Measurements from ENCODE around the gene HAAO. TPM values are rescaled to one million over a fixed set of nuclear protein-coding genes. Genes with fewer than 3 reads are reported as not detected.

The HAAO gene
- total and polyA plus RNA-seq, 3 experiments from 2014 or later, result 0.27 to 0.35 TPM; not detected in 1

DNA sequence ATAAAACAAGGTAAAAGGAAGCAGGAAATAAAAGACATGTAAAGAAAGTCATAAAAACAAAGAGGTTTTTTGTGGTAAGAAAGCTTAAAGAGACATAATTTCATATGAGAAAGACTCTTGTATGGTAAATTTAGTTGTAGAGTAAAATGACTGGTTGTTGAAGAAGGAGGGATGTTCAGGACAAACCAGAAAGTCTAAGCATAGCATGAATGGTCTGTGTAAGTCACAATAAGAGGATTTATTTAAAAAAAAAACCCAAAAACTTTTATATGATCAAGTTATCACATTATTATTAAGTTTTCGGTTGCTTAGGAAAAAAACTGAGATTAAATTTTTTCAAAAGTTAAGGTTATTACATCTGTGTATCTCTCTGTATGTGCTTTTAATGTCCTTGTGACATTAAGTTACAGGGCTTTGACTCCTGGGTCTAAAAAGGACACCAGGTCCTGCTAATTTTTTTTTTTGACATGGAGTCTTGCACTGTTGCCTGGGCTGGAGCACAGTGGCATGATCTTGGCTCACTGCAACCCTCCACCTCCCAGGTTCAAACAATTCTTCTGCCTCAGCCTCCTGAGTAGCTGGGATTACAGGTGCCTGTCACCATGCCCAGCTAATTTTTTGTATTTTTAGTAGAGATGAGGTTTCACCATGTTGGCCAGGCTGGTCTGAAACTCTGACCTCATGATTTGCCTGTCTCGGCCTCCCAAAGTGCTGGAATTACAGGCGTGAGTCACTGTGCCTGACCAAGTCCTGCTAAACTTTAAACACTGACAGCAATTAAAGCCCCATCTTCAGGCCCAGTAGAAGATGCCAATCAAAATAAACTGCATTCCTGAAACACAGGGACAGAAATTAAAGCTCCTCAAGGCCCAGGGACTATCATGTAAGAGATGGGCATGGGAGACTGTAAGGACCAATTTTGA lies 14.2 kb downstream of the HAAO start:
- H3K9me3 ChIP-seq (ENCODE audit: low read length), result peaks cover 3% of the 10 kb centered on the region
- POLR2A ChIA-PET, result no interaction called here
- Mint-ChIP-seq H3K27ac (no peak overlapping the region), H3K27me3 (peaks cover 0 to 1% of the 10 kb centered on the region in 2 donors), H3K36me3 (no peaks in the 10 kb centered on the region), H3K4me3 (no peak overlapping the region), H3K4me1 (peaks cover 6 to 11% (median 10%) of the 10 kb centered on the region in 3 donors), H3K9me3 (peaks cover 0 to 3% (median 0%) of the 10 kb centered on the region in 5 donors)
- CTCF ChIA-PET, result no interaction called here
- H3K36me3 ChIP-seq (ENCODE audit: insufficient read depth, low read length), result no peaks in the 10 kb centered on the region
- peaks cover 11% of the 10 kb centered on the region for H3K4me1 ChIP-seq (ENCODE audit: insufficient read depth, low read length)
- no peak overlapping the region for H3K4me3 ChIP-seq (ENCODE audit: low read length)
- no peak overlapping the region for H3K27ac ChIP-seq (ENCODE audit: low read depth, low read length)
- DNase-seq, result no peak
- no peaks in the 10 kb centered on the region for H3K27me3 ChIP-seq (ENCODE audit: insufficient read depth, low read length, poor library complexity, severe bottlenecking)

- Mint-ChIP-seq H3K4me3 (no peak overlapping the region), H3K36me3 (no peaks in the 10 kb centered on the region), H3K9me3 (no peaks in the 10 kb centered on the region), H3K4me1 (peaks cover 6 to 11% (median 10%) of the 10 kb centered on the region in 3 donors), H3K27me3 (peaks cover 0 to 1% of the 10 kb centered on the region in 2 donors), H3K27ac (no peak overlapping the region)
- H3K27ac ChIP-seq (ENCODE audit: low read depth, low read length), result no peak overlapping the region
- H3K4me1 ChIP-seq (ENCODE audit: insufficient read depth, low read length), result peaks cover 11% of the 10 kb centered on the region
- CTCF ChIA-PET, result interaction anchor here (1.1 kb wide), 1 partner anchor 21 kb away, joined by 3 read pairs; no protein-coding TSS in a partner anchor
- H3K36me3 ChIP-seq (ENCODE audit: insufficient read depth, low read length), result no peaks in the 10 kb centered on the region
- no peaks in the 10 kb centered on the region for H3K27me3 ChIP-seq (ENCODE audit: insufficient read depth, low read length, poor library complexity, severe bottlenecking)
- H3K9me3 ChIP-seq (ENCODE audit: low read length), result peaks cover 3% of the 10 kb centered on the region
- POLR2A ChIA-PET, result no interaction called here
- no peak for DNase-seq
- H3K4me3 ChIP-seq (ENCODE audit: low read length), result no peak overlapping the region
Measured at GRCh38 chr2:42775810-42776209, 16.6 kb downstream of the HAAO start.

- Mint-ChIP-seq H3K9me3 (no peaks in the 10 kb centered on the region), H3K27me3 (peaks cover 0 to 1% of the 10 kb centered on the region in 2 donors), H3K4me1 (peaks cover 6 to 11% (median 10%) of the 10 kb centered on the region in 3 donors), H3K27ac (peak overlapping the region in 4 of 8 donors; percentile 12 to 68 (median 38)), H3K4me3 (no peak overlapping the region), H3K36me3 (no peaks in the 10 kb centered on the region)
- CTCF ChIA-PET, result interaction anchor here (0.7 to 1.1 kb wide), 2 partner anchors 20 to 77 kb away, joined by 3 read pairs; no protein-coding TSS in a partner anchor
- no peak for DNase-seq
- Histone ChIP-seq H3K4me1 (ENCODE audit: insufficient read depth, low read length) (peaks cover 11% of the 10 kb centered on the region), H3K27me3 (ENCODE audit: insufficient read depth, low read length, poor library complexity, severe bottlenecking) (no peaks in the 10 kb centered on the region), H3K9me3 (ENCODE audit: low read length) (peaks cover 3% of the 10 kb centered on the region), H3K36me3 (ENCODE audit: insufficient read depth, low read length) (no peaks in the 10 kb centered on the region), H3K27ac (ENCODE audit: low read depth, low read length) (no peak overlapping the region), H3K4me3 (ENCODE audit: low read length) (no peak overlapping the region)
- POLR2A ChIA-PET, result no interaction called here
Measured at GRCh38 chr2:42775186-42775585, 17.2 kb downstream of the HAAO start.

GRCh38 chr2:42771546-42772153 lies 20.7 kb downstream of the HAAO start:
- Histone ChIP-seq H3K4me1 (ENCODE audit: insufficient read depth, low read length) (peaks cover 6% of the 10 kb centered on the region), H3K27ac (ENCODE audit: low read depth, low read length) (no peak overlapping the region), H3K9me3 (ENCODE audit: low read length) (no peaks in the 10 kb centered on the region), H3K4me3 (ENCODE audit: low read length) (no peak overlapping the region), H3K36me3 (ENCODE audit: insufficient read depth, low read length) (no peaks in the 10 kb centered on the region), H3K27me3 (ENCODE audit: insufficient read depth, low read length, poor library complexity, severe bottlenecking) (no peaks in the 10 kb centered on the region)
- H3K9me3 Mint-ChIP-seq, result no peaks in the 10 kb centered on the region
- H3K4me1 Mint-ChIP-seq, result peaks cover 6 to 11% (median 10%) of the 10 kb centered on the region in 3 donors
- H3K27ac Mint-ChIP-seq, result no peak overlapping the region
- no peak for DNase-seq
- H3K4me3 Mint-ChIP-seq, result no peak overlapping the region
- peaks cover 0 to 1% of the 10 kb centered on the region in 2 donors for H3K27me3 Mint-ChIP-seq
- CTCF ChIA-PET, result no interaction called here
- H3K36me3 Mint-ChIP-seq, result no peaks in the 10 kb centered on the region
- POLR2A ChIA-PET, result interaction anchor here (0.7 kb wide), 1 partner anchor 96 kb away, joined by 4 read pairs; no protein-coding TSS in a partner anchor

- Mint-ChIP-seq H3K27me3 (no peaks in the 10 kb centered on the region), H3K9me3 (no peaks in the 10 kb centered on the region), H3K4me1 (peaks cover 4 to 5% (median 4%) of the 10 kb centered on the region in 3 donors), H3K4me3 (no peak overlapping the region), H3K36me3 (no peaks in the 10 kb centered on the region), H3K27ac (peak overlapping the region in 2 of 8 donors; percentile 80 to 95)
- POLR2A ChIA-PET, result interaction anchor here (0.7 kb wide), 1 partner anchor 97 kb away, joined by 4 read pairs; no protein-coding TSS in a partner anchor
- Histone ChIP-seq H3K36me3 (ENCODE audit: insufficient read depth, low read length) (no peaks in the 10 kb centered on the region), H3K4me1 (ENCODE audit: insufficient read depth, low read length) (no peaks in the 10 kb centered on the region), H3K27me3 (ENCODE audit: insufficient read depth, low read length, poor library complexity, severe bottlenecking) (no peaks in the 10 kb centered on the region), H3K4me3 (ENCODE audit: low read length) (no peak overlapping the region), H3K9me3 (ENCODE audit: low read length) (no peaks in the 10 kb centered on the region), H3K27ac (ENCODE audit: low read depth, low read length) (no peak overlapping the region)
- CTCF ChIA-PET, result no interaction called here
- DNase-seq, result no peak
Measured at GRCh38 chr2:42770288-42771131, 21.9 kb downstream of the HAAO start.

DNA sequence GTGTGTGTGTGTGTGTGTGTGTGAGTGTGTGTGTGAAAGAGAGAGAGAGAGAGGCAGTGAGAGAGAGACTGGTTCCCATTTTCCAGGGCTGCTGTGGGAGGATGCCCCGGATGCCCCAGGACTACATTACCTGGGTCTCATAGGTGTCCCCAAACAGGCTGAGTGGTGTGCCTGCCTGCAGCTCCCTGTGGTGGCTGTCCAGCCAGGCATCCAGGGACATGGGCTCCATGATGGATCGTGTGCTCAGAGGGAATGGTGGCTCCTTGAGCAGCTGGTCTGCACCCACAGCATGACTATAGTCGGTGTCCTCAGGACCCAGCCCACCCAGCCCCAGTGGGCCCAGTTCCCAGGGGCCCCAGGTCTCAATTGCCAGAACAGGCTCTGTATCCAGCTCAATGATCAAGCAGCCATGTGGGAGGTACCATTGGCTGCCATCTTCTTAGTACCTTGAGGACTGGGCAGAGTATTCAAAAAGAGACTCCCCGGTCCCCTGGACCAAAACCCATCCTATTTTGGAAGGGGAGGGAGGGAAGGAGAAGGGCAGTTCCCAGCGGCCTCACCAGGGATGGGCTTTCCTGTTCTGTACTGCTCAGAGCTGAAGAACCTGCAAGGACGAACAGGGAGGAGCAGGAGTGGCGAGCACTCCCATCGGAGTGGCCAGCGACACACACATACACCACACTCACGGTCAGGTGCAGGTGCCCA lies 22.6 kb downstream of the HAAO start:
- ChIA-PET POLR2A (no interaction called here), CTCF (no interaction called here)
- Histone ChIP-seq H3K27me3 (ENCODE audit: insufficient read depth, low read length, poor library complexity, severe bottlenecking) (no peaks in the 10 kb centered on the region), H3K4me3 (ENCODE audit: low read length) (no peak overlapping the region), H3K27ac (ENCODE audit: low read depth, low read length) (no peak overlapping the region), H3K9me3 (ENCODE audit: low read length) (no peaks in the 10 kb centered on the region), H3K36me3 (ENCODE audit: insufficient read depth, low read length) (no peaks in the 10 kb centered on the region), H3K4me1 (ENCODE audit: insufficient read depth, low read length) (no peaks in the 10 kb centered on the region)
- no peak for DNase-seq
- H3K27me3 Mint-ChIP-seq, result no peaks in the 10 kb centered on the region
- H3K4me3 Mint-ChIP-seq, result no peak overlapping the region
- H3K36me3 Mint-ChIP-seq, result no peaks in the 10 kb centered on the region
- peak overlapping the region in 1 of 8 donors; percentile 3 for H3K27ac Mint-ChIP-seq
- no peaks in the 10 kb centered on the region for H3K4me1 Mint-ChIP-seq
- no peaks in the 10 kb centered on the region for H3K9me3 Mint-ChIP-seq

DNA sequence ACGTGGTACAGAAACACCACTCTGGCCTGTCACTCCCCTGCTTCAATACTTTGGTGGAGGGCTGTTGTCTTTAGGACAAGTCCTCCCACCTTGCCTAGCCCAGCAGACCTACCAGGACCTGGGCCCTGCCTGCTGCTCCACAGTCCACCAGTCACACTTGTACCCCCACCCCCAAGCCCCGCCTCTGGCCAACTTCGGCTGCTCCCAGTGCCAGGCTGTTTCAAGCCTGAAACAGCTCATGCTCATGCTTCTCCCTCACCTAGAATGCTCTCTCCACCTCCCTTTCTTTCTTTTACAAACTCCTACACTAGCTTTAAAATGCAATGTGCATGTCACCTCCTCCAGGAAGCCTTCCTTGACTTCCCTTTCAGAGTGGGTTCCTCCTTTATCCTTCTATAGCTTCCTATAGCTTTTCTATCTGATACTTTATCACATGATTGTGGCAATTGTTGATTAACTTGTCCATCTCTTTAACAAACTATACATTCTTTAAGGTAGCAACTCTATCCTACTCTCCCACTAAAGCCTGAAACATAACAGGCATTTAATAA lies 23.6 kb downstream of the HAAO start:
- H3K4me1 ChIP-seq (ENCODE audit: insufficient read depth, low read length), result no peaks in the 10 kb centered on the region
- H3K4me1 Mint-ChIP-seq, result no peaks in the 10 kb centered on the region
- ChIA-PET CTCF (no interaction called here), POLR2A (no interaction called here)
- peak overlapping the region in 4 of 8 donors; percentile 1 to 63 (median 42) for H3K27ac Mint-ChIP-seq
- no peaks in the 10 kb centered on the region for H3K36me3 Mint-ChIP-seq
- H3K9me3 Mint-ChIP-seq, result no peaks in the 10 kb centered on the region
- H3K4me3 ChIP-seq (ENCODE audit: low read length), result no peak overlapping the region
- no peaks in the 10 kb centered on the region for H3K27me3 Mint-ChIP-seq
- no peak for DNase-seq
- H3K27ac ChIP-seq (ENCODE audit: low read depth, low read length), result no peak overlapping the region
- no peaks in the 10 kb centered on the region for H3K9me3 ChIP-seq (ENCODE audit: low read length)
- H3K4me3 Mint-ChIP-seq, result no peak overlapping the region
- no peaks in the 10 kb centered on the region for H3K36me3 ChIP-seq (ENCODE audit: insufficient read depth, low read length)
- no peaks in the 10 kb centered on the region for H3K27me3 ChIP-seq (ENCODE audit: insufficient read depth, low read length, poor library complexity, severe bottlenecking)
